Stimulated activated CD4-positive, alpha-beta T cell treated with anti-CD3 and anti-CD28 coated beads, Interleukin-4, amount 100 ng/mL, for 48 hours (primary cell): Measurements from ENCODE around the gene PAQR6.
A peak's percentile ranks its signal among the peaks of the same experiment; 100 is the strongest.

Source experiments
- DNase-seq, 2 donors: peaks; one replicate each; pipeline ENCODE4 v3.0.0-alpha.2; 2020; ENCODE audit warnings: low read depth in 2 of 2

Gene PAQR6

DNA sequence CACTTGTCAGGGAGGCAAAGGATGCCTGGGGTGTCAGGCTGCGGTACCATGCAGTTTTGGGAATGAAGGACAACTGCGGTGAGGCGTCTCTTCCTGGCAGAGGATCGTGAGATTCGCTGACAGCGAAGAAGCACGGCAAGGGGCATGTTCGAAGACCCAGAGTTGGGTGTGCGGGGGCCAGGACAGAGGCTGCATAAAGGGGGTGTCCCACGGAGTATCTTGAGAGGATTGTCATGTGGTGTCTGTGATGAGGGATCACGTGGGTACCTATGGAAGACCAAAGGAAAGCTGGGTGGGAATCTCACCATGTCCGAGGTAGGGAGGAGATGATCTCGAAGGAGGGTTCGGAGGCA, 53.6 kb downstream of the PAQR6 start:
- DNase-seq = no peak

DNA sequence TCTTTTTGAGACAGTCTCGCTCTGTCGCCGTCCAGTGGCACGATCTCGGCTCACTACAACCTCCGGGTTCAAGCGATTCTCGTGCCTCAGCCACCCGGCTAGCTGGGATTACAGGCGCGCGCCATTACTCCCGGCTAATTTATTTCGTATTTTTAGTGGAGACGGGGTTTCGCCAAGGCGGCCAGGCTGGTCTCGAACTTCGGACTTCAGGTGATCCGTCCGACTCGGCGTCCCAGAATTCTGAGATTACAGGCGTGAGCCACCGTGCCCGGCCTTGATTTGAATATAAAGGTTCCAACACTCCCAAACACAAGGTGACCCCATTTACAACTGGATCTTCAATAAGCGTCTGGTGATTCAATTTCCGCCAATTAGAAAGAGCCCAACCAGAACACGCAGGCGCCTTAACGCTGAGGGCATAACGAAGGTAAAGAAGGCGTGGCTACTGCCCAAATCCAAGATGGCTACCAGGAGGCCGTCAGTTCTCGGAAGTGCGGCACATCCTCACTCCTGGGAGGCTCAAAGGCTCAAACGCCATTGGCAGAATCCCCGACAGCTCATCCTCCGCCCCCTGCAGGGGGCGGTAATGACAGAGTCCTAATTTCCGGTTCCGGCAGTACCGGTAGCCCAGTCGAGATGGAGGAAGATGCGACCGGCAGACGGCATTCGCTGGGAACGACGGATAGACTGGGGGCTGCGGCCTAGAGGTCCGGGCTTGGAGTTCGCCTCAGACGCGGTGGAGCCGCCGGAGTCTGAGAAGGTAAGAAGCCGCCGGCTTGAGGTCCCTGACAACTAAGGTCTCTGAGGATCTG, 54.2 kb downstream of the PAQR6 start, which contains the start of gene SLC25A44:
TSS of gene SLC25A44 (plus strand) at position 617 of the 812 bp plus-strand sequence. CDS start 5,744 bp downstream, outside the sequence.
- peak; percentile 89 to 93 for DNase-seq
